ENCODE results near the gene TAC3.
"Not testable (repeated sequence)": the region's sequence is repeated elsewhere in the genome, so short reads cannot be mapped to it uniquely, and the experiment has no call there.

TAC3 gene

GRCh38 chr12:57019983-57020719 lies 3.8 kb upstream of the TAC3 start:
- no peak overlapping the region for H3K4me3 ChIP-seq (ENCODE audit: low read depth in 1 of 2, low read length in 2 of 2)
- H3K27ac ChIP-seq (ENCODE audit: low read depth, low read length): no peak overlapping the region
- peaks cover 0 to 4% of the 10 kb centered on the region in 2 donors for H3K27me3 ChIP-seq (ENCODE audit: control insufficient read depth in 1 of 2, insufficient read depth in 2 of 2, low read length in 2 of 2)
- no peaks in the 10 kb centered on the region for H3K36me3 ChIP-seq (ENCODE audit: control insufficient read depth in 1 of 2, insufficient read depth in 2 of 2, low read length in 2 of 2)
- H3K9ac ChIP-seq (ENCODE audit: low read depth in 1 of 2, low read length in 2 of 2): no peak overlapping the region
- no peaks in the 10 kb centered on the region for H3K4me1 ChIP-seq (ENCODE audit: control insufficient read depth in 1 of 2, insufficient read depth in 2 of 2, low read length in 2 of 2)
- H3K9me3 ChIP-seq (ENCODE audit: control insufficient read depth in 1 of 2, low read length in 2 of 2): no peaks in the 10 kb centered on the region

- no peak overlapping the region for H3K4me3 ChIP-seq (ENCODE audit: low read depth in 1 of 2, low read length in 2 of 2)
- no peak overlapping the region for H3K27ac ChIP-seq (ENCODE audit: low read depth, low read length)
- H3K9ac ChIP-seq (ENCODE audit: low read depth in 1 of 2, low read length in 2 of 2): no peak overlapping the region
- no peaks in the 10 kb centered on the region for H3K9me3 ChIP-seq (ENCODE audit: control insufficient read depth in 1 of 2, low read length in 2 of 2)
- H3K4me1 ChIP-seq (ENCODE audit: control insufficient read depth in 1 of 2, insufficient read depth in 2 of 2, low read length in 2 of 2): no peaks in the 10 kb centered on the region
- H3K36me3 ChIP-seq (ENCODE audit: control insufficient read depth in 1 of 2, insufficient read depth in 2 of 2, low read length in 2 of 2): no peaks in the 10 kb centered on the region
- peaks cover 0 to 4% of the 10 kb centered on the region in 2 donors for H3K27me3 ChIP-seq (ENCODE audit: control insufficient read depth in 1 of 2, insufficient read depth in 2 of 2, low read length in 2 of 2)
Measured at GRCh38 chr12:57018906-57019305, 2.6 kb upstream of the TAC3 start.

GRCh38 chr12:57018353-57018752 lies 2.0 kb upstream of the TAC3 start:
- not testable (repeated sequence) for H3K27me3 ChIP-seq (ENCODE audit: control insufficient read depth in 1 of 2, insufficient read depth in 2 of 2, low read length in 2 of 2); H3K4me1 ChIP-seq (ENCODE audit: control insufficient read depth in 1 of 2, insufficient read depth in 2 of 2, low read length in 2 of 2); H3K9me3 ChIP-seq (ENCODE audit: control insufficient read depth in 1 of 2, low read length in 2 of 2); H3K36me3 ChIP-seq (ENCODE audit: control insufficient read depth in 1 of 2, insufficient read depth in 2 of 2, low read length in 2 of 2); H3K27ac ChIP-seq (ENCODE audit: low read depth, low read length); H3K9ac ChIP-seq (ENCODE audit: low read depth in 1 of 2, low read length in 2 of 2); H3K4me3 ChIP-seq (ENCODE audit: low read depth in 1 of 2, low read length in 2 of 2)

- Histone ChIP-seq H3K27ac (ENCODE audit: low read depth, low read length) (no peak overlapping the region), H3K27me3 (ENCODE audit: control insufficient read depth in 1 of 2, insufficient read depth in 2 of 2, low read length in 2 of 2) (peaks cover 3 to 4% of the 10 kb centered on the region in 2 donors)
Measured at GRCh38 chr12:57012600-57013465, 3.5 kb downstream of the TAC3 start.

GRCh38 chr12:57011438-57012424 lies 4.6 kb downstream of the TAC3 start:
- Histone ChIP-seq H3K9ac (ENCODE audit: low read depth in 1 of 2, low read length in 2 of 2) (no peak overlapping the region), H3K27ac (ENCODE audit: low read depth, low read length) (no peak overlapping the region), H3K4me3 (ENCODE audit: low read depth in 1 of 2, low read length in 2 of 2) (no peak overlapping the region), H3K36me3 (ENCODE audit: control insufficient read depth in 1 of 2, insufficient read depth in 2 of 2, low read length in 2 of 2) (no peaks in the 10 kb centered on the region), H3K27me3 (ENCODE audit: control insufficient read depth in 1 of 2, insufficient read depth in 2 of 2, low read length in 2 of 2) (peaks cover 3 to 4% of the 10 kb centered on the region in 2 donors), H3K9me3 (ENCODE audit: control insufficient read depth in 1 of 2, low read length in 2 of 2) (no peaks in the 10 kb centered on the region), H3K4me1 (ENCODE audit: control insufficient read depth in 1 of 2, insufficient read depth in 2 of 2, low read length in 2 of 2) (peaks cover 8 to 13% of the 10 kb centered on the region in 2 donors)

More at GRCh38 chr12:57012600-57013465, 3.5 kb downstream of the TAC3 start:
- H3K36me3 ChIP-seq (ENCODE audit: control insufficient read depth in 1 of 2, insufficient read depth in 2 of 2, low read length in 2 of 2): no peaks in the 10 kb centered on the region
- H3K4me1 ChIP-seq (ENCODE audit: control insufficient read depth in 1 of 2, insufficient read depth in 2 of 2, low read length in 2 of 2): peaks cover 6 to 7% of the 10 kb centered on the region in 2 donors
- no peak overlapping the region for H3K9ac ChIP-seq (ENCODE audit: low read depth in 1 of 2, low read length in 2 of 2)
- H3K4me3 ChIP-seq (ENCODE audit: low read depth in 1 of 2, low read length in 2 of 2): no peak overlapping the region
- H3K9me3 ChIP-seq (ENCODE audit: control insufficient read depth in 1 of 2, low read length in 2 of 2): no peaks in the 10 kb centered on the region

GRCh38 chr12:57010627-57011247 lies 5.6 kb downstream of the TAC3 start:
- no peak overlapping the region for H3K27ac ChIP-seq (ENCODE audit: low read depth, low read length)
- H3K36me3 ChIP-seq (ENCODE audit: control insufficient read depth in 1 of 2, insufficient read depth in 2 of 2, low read length in 2 of 2): no peaks in the 10 kb centered on the region
- no peak overlapping the region for H3K9ac ChIP-seq (ENCODE audit: low read depth in 1 of 2, low read length in 2 of 2)
- H3K27me3 ChIP-seq (ENCODE audit: control insufficient read depth in 1 of 2, insufficient read depth in 2 of 2, low read length in 2 of 2): peaks cover 0 to 3% of the 10 kb centered on the region in 2 donors
- no peak overlapping the region for H3K4me3 ChIP-seq (ENCODE audit: low read depth in 1 of 2, low read length in 2 of 2)
- peaks cover 10 to 16% of the 10 kb centered on the region in 2 donors for H3K4me1 ChIP-seq (ENCODE audit: control insufficient read depth in 1 of 2, insufficient read depth in 2 of 2, low read length in 2 of 2)
- no peaks in the 10 kb centered on the region for H3K9me3 ChIP-seq (ENCODE audit: control insufficient read depth in 1 of 2, low read length in 2 of 2)

- Histone ChIP-seq H3K9ac (ENCODE audit: low read depth in 1 of 2, low read length in 2 of 2) (no peak overlapping the region), H3K4me3 (ENCODE audit: low read depth in 1 of 2, low read length in 2 of 2) (no peak overlapping the region), H3K9me3 (ENCODE audit: control insufficient read depth in 1 of 2, low read length in 2 of 2) (no peaks in the 10 kb centered on the region), H3K27me3 (ENCODE audit: control insufficient read depth in 1 of 2, insufficient read depth in 2 of 2, low read length in 2 of 2) (peaks cover 0 to 3% of the 10 kb centered on the region in 2 donors), H3K27ac (ENCODE audit: low read depth, low read length) (no peak overlapping the region), H3K36me3 (ENCODE audit: control insufficient read depth in 1 of 2, insufficient read depth in 2 of 2, low read length in 2 of 2) (no peaks in the 10 kb centered on the region), H3K4me1 (ENCODE audit: control insufficient read depth in 1 of 2, insufficient read depth in 2 of 2, low read length in 2 of 2) (peaks cover 17 to 22% of the 10 kb centered on the region in 2 donors)
Measured at GRCh38 chr12:57009949-57010626, 6.2 kb downstream of the TAC3 start.

- Histone ChIP-seq H3K36me3 (ENCODE audit: control insufficient read depth in 1 of 2, insufficient read depth in 2 of 2, low read length in 2 of 2) (peaks cover 3 to 14% of the 10 kb centered on the region in 2 donors), H3K9me3 (ENCODE audit: control insufficient read depth in 1 of 2, low read length in 2 of 2) (no peaks in the 10 kb centered on the region), H3K4me3 (ENCODE audit: low read depth in 1 of 2, low read length in 2 of 2) (no peak overlapping the region), H3K27me3 (ENCODE audit: control insufficient read depth in 1 of 2, insufficient read depth in 2 of 2, low read length in 2 of 2) (peaks cover 0 to 3% of the 10 kb centered on the region in 2 donors), H3K27ac (ENCODE audit: low read depth, low read length) (no peak overlapping the region), H3K9ac (ENCODE audit: low read depth in 1 of 2, low read length in 2 of 2) (no peak overlapping the region), H3K4me1 (ENCODE audit: control insufficient read depth in 1 of 2, insufficient read depth in 2 of 2, low read length in 2 of 2) (peaks cover 21 to 26% of the 10 kb centered on the region in 2 donors)
Measured at GRCh38 chr12:57008178-57008577, 8.2 kb downstream of the TAC3 start.
